IPS-11a (cell line): ENCODE measurements around the gene SLC25A13.
"Not testable (repeated sequence)": the region's sequence is repeated elsewhere in the genome, so short reads cannot be mapped to it uniquely, and the experiment has no call there.

ENCODE experiments used
- H3K4me3 ChIP-seq: one replicate; pipeline ENCODE4 v1.5.1; 2013; ENCODE audit warnings: low read depth, low read length, control low read depth

Gene SLC25A13

GRCh38 chr7:96174812-96175211 is 147.1 kb downstream of the SLC25A13 start:
- no peak overlapping the region for H3K4me3 ChIP-seq

DNA sequence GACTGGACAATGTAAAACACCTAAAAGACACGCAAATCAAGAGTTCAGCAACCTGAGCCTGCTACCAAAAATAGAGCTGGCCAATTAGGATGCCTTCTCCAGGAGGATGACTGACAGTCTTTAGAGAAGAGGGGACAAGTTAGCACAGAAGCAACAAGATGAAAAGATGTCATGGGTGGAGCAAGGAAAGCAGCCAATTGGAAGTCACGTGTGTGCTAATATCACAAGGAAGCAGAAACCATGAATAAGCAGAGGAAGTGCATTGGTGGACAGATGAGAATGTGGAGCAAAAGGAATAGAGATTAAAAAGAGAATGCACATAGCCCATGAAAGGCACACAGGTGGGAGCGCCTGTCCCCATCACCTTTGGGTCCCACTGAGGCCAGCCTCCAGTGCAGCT is 148.1 kb downstream of the SLC25A13 start:
- no peak overlapping the region for H3K4me3 ChIP-seq

- no peak overlapping the region for H3K4me3 ChIP-seq
These were observed 152.5 kb downstream of the SLC25A13 start for GRCh38 chr7:96169439-96169838.

DNA sequence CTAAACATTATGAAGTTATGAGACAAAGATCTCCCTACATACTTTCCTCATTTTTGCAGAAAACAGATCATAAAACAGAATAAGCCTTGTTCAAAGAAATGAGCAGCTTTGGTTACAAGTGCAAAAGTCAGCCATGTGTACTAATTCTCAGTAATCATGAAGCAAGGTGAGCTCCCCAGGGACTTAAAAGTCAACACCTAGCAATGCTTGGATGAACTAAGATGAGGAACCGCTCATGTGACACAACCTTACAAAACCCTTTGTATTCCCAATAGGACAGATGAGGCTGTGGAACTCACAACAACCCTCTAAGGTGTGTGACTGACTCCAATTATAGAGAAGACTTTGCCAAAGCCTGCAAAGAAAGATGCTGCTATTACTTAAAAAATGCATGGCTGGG is 154.5 kb downstream of the SLC25A13 start:
- H3K4me3 ChIP-seq: no peak overlapping the region

GRCh38 chr7:96161897-96162296 is 160.0 kb downstream of the SLC25A13 start:
- no peak overlapping the region for H3K4me3 ChIP-seq

- H3K4me3 ChIP-seq: no peak overlapping the region
These were observed 164.0 kb downstream of the SLC25A13 start for GRCh38 chr7:96157856-96158255.

- H3K4me3 ChIP-seq: not testable (repeated sequence)
These were observed 167.4 kb downstream of the SLC25A13 start for GRCh38 chr7:96154506-96154905.

- H3K4me3 ChIP-seq: no peak overlapping the region
These were observed 169.2 kb downstream of the SLC25A13 start for GRCh38 chr7:96152706-96153105.

GRCh38 chr7:96151889-96152288 is 170.0 kb downstream of the SLC25A13 start:
- H3K4me3 ChIP-seq: no peak overlapping the region

DNA sequence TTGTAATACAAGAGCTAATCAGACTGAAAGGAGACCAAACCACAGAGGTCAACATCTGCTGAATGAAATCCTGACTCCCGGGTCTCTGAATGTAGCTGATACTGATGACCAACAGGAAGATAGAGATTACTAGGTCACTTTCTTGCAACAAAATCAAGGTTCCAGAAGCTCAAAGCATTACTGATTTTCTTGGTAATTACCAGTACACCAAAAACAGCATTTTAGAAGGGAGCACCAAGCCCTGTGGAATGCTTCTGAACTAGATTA is 177.7 kb downstream of the SLC25A13 start:
- H3K4me3 ChIP-seq: no peak overlapping the region

DNA sequence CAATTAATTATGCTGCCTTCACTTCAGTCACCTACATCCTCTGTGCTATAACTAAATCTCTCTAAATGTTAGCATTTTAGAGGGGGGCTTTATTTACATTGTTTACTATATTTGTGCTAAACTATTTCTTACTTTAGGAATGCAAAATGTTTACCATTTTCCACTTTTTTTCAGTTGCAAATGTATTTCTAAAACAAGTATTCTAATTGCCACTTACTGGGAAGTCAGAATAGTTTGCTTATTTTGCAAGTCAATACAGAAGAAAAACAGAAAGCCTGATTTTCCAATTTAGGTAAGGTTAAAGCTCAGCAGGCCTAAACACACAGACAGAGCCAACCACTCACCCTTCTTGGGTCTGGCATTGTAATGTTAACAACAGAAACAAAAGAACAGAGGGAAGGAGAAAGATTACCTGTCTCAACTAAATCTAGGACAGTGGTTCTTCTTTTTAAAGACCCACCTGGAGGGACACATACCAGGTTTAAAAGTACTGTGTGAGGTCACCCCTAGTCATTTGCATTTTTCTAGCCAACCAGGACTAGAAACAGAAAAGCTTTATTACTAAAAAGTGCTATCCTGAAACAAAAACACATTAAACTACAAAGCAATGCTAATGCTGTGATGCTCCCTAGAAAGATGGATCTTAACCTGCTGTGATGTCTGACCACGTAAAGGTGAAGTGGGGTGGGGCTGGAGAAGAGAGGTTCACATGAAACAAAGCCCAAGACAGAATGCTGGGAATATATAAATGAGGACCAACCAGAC is 178.2 kb downstream of the SLC25A13 start:
- H3K4me3 ChIP-seq: no peak overlapping the region

DNA sequence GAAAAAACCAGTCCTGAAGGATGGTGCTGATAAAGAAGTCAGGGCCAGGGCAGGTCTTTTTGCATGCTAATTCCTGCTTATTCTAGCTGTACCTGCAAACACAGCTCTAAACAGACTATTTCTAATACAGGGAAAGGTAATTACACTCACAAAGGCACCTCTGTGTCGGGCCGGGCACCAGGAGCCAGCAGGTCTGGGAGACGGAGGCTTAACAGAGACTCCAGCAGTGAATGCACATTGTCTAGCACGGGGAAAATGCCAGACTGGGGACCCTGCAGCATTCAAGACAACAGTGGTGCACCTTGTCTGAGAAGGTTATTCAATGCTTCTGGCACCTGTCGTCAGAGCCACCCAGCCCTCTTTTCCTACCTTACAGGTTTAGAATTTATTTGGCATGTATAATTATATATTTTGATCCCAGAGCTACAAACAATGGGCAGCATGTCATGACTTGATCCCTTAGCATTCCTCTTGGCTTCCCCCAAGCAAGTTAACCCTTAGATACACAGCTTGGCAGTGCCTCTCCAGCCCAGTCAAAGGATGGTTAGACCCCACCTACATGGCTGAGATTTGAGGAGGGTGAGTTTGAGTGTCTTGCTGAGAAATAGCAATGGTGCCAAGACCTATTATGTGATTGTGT is 185.2 kb downstream of the SLC25A13 start:
- H3K4me3 ChIP-seq: no peak overlapping the region

GRCh38 chr7:96135241-96135640 is 186.7 kb downstream of the SLC25A13 start:
- no peak overlapping the region for H3K4me3 ChIP-seq

- H3K4me3 ChIP-seq: no peak overlapping the region
These were observed 190.4 kb downstream of the SLC25A13 start for GRCh38 chr7:96131525-96131924.

- no peak overlapping the region for H3K4me3 ChIP-seq
These were observed 194.2 kb downstream of the SLC25A13 start for GRCh38 chr7:96127746-96128145.

DNA sequence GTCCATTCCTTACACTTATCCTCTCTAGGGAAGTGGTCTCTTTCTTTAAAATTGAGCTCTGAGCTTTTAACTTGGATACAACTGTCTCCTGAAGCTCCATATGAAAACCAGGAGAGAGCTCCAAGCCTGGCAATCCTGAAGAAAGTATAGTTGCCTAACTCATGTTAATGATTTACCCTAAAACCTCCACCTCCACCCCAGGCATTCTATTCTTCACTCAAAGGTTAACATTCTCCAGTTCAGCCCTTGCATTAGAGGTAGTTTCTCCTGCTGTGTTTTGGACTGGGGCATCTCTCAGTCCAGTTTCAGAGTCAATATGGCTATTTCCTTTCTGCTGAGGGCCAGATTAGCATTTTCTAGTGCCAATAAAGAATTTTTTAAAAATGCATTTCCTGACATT is 195.5 kb downstream of the SLC25A13 start:
- no peak overlapping the region for H3K4me3 ChIP-seq

GRCh38 chr7:96122746-96123145 is 199.2 kb downstream of the SLC25A13 start:
- H3K4me3 ChIP-seq: no peak overlapping the region

DNA sequence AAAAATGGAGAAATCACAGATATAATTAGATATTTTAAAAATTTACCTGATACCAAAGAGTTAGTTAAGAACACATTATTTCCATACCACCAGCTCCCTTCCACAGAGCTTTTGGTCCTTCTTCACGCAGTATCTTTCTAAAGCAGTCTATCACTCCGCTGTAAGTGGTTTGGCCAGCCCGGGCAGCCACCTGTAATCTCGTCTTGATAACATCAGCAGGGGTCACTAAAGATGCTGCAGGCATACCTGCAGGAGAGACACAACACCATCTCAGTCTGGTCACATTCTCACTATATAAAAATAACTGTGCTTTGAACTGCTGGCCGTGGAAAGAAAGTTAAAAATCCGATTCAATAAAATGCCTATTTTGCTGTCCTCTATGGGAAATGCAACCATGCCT is 200.1 kb downstream of the SLC25A13 start:
- H3K4me3 ChIP-seq: no peak overlapping the region

DNA sequence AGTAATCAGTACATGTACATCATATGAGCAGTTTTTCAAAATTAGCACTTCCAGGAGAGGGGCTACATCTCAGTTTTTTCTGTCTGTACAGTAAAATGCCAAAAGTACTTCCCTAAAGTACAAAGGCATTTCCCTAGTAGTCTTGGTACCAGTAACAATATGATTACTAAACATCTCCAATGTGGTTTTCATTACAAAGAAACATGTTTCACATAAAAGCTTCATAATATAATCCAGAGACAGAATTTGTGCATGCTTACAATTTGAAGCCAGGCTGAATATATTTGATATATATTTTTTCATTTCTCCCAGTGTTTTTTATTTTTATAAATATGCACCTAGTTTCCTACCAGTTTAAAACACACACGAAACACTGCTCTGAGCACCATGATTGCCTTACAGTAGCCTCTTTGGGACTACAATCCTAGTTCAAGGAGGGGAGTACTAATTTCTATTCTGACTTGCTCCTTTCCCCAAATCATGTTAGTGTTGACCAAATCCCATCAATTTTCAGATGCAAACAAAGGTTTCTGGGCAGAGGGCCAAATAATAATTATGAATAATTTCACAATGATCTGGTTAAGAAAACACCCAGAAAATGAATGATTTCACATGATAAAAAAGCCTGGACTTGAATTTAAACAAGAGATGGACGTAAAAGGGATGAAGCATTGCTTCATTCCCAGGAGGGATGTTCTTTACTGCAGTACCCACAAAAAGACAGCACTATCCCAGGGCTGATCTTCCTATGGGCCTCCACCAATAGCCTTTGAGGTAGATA is 201.3 kb downstream of the SLC25A13 start:
- no peak overlapping the region for H3K4me3 ChIP-seq

DNA sequence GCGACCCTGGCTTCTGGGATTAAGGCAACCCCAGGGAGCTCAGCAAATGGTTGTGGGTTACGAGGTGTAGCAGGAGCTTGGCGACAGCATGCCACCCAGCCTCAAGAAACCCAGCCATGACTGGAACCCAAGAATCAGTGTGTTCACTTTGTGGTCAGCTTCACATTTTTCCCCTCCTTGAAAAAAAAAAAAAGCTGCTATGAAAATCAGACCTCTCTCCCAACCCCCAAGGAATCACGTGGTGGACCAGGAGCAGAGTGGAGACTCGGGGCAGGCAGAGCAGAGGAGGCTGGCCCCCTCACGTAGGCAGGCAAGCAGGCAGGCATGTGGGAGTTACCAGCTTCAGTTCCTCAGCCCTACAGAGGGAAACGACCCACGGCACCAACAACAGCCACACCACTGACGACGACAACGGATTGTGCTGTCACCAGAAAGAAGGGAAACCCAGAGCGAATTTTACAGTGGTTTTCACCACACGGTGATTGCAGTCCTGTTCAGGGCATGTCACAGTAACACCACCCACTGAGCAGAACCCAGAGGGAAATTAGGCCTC is 203.4 kb downstream of the SLC25A13 start:
- no peak overlapping the region for H3K4me3 ChIP-seq

DNA sequence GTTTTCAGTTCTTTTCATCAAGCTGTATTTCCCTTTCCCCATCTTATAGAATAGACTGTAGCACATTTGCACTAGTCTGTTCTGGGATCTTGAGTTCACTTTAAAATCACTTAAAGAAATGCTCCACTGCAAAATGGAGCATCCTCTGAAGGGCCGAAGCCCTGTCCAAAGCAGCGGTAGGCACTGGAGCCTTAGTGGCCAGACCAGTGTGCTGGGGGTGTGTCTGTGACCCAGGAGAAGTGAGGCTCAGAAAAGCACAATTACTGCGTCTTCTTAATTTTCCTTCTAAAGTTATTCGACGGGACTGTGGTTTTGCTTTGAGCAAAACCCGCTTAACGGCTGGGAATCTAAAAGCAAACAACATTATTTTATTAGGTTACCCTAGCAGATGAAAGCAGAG is 205.7 kb downstream of the SLC25A13 start:
- H3K4me3 ChIP-seq: no peak overlapping the region

DNA sequence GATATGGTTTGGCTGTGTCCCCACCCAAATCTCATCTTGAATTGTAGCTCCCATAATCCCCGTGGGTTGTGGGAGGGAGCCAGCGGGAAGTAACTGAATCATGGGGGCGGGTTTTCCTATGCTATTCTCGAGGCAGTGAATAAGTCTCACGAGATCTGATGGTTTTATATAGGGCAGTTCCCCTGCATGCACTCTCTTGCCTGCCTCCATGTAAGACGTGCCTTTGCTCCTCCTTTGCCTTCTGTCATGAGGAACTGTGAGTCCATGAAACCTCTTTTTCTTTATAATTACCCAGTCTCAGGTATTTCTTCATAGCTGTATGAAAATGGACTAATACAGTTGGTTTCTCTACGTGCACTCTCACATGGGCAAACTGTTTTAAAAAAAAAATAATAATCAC is 207.7 kb downstream of the SLC25A13 start:
- no peak overlapping the region for H3K4me3 ChIP-seq
